GM19025 (cell line): ENCODE measurements around the gene PSTPIP1.

Source experiments
- ATAC-seq: cut with Tn5 transposase; IDR thresholded peaks from one replicate; pipeline ENCODE4 v1.9.1; 2021; ENCODE audit warnings: mild to moderate bottlenecking, low read depth, moderate library complexity; ENCODE audit not compliant: unreplicated experiment

Gene PSTPIP1

DNA sequence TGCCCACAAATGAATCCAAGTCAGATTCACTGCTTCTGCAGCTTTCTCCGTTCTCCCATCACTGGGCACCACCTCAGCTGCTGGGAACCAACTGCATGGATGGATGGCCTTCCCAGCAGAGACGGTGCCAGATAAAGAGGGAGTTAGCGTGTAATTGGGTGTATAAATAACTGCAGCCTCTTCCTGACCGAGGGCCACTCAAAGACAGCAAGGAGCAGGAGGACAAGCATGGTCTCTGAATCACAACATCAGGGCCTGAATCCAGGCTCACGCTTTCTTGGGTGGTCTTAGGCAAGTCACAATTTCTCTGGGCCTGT is 44.2 kb downstream of the PSTPIP1 start:
- ATAC-seq, result no peak

DNA sequence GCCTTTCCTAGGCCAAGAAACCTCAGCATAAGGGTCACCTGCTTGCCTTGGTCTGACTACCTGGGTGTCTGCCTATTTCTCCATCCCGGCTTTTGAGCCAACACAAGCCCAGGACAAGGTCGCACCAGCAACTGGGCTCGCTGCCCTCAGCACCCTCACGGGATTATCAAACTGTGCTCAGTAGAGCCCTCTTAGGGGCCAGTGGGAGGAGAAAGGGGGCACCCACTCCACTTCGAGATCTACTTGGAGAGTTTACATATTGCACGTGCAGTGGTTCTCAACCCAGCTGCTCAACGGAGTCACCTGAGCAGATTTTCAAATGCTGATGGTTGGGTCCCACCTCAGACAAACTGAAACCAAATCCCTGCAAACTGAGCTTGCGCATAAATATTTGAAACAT is 44.9 kb downstream of the PSTPIP1 start:
- ATAC-seq, result no peak

DNA sequence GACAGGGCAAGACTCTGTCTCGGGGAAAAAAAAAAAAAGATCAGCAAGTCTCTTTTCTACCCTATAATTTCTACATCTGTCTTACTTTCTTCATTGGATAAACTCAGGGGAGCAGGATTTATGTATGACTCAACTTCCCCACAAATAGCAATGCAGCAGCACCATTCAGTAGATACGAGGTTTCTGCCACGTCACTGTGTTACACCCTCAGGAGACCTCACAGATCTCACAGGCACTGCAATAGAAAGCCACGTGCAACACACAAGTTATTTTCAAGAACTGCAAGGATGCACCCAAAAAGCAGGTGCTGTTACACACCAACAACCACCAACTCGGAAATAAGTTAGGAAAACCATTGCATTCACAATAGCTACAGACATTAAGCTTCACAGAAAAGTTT is 45.7 kb downstream of the PSTPIP1 start:
- ATAC-seq, result no peak

DNA sequence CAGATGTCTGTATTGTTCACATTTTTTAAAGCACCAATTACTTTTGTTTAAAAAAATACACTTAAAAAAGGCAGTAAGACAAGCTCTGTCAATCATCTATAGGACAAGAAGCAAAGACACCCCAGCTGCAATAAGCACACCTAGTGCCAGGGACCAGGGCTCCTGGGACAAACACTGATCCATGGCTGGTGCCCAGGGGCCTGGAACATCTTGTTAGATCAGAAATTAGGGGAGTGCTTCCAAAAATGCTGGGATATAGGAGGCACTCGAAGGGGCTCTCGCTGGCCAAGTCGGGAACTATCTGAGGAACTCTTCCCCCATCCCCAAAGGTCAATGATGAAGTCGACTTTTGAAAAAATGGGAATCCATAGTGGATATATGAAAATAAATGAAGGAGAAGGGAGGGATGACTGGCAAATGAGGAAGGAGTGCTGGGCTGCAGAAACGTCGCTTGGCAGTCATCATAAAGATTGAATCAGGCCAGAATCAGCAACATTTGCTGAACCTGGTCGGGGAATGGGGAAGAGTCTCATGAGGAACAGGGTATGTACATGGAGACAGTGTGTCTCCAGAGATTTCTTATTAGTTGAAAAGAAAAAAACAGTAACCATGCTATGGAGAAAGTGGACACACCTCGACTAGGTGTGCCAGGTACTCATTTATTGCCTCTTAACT is 47.5 kb downstream of the PSTPIP1 start:
- ATAC-seq, result no peak

DNA sequence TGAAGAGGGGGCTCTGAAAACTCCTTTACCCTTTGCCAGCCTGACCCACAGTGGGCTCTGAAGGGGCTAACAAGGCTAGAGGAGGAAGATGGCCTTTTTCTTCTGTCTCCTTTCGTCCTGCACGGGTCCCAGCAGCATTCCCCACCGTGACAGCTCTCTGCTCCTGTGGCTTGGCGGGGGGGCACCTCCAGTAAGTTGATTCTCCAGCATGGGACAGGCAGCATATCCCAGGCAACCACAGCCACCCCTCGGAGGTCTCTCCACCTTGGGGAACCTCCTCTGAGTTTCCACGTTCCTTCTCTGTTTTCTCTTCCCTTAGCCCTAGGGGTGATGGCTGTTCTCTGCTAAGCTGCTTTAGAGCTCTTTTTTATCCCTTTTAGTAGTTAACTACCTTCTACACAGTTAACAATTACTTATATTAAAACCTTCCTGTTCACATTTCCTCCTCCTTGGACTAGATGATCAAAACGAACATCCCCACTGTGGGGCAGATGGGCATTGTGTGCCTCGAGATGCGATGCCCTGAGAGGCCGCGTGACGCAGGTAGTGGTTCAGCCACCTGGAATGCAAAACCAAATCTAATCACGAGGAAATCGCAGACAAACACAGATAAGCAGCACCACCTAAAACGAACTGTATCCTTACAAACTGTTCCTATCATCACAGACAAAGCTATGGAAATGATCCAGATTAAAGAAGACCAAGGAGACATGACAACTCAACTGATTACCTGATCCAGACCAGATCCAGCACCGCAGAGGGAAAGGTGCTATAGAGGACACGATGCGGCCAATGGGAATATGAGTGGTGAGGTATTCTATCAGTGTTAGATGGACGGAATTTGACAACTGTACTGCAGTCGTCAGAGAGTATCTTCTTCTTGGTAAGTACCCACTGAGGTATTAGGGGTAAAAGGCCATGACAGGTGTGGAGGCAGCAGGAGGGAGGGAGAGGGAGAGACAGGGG is 48.3 kb downstream of the PSTPIP1 start:
- ATAC-seq, result no peak

DNA sequence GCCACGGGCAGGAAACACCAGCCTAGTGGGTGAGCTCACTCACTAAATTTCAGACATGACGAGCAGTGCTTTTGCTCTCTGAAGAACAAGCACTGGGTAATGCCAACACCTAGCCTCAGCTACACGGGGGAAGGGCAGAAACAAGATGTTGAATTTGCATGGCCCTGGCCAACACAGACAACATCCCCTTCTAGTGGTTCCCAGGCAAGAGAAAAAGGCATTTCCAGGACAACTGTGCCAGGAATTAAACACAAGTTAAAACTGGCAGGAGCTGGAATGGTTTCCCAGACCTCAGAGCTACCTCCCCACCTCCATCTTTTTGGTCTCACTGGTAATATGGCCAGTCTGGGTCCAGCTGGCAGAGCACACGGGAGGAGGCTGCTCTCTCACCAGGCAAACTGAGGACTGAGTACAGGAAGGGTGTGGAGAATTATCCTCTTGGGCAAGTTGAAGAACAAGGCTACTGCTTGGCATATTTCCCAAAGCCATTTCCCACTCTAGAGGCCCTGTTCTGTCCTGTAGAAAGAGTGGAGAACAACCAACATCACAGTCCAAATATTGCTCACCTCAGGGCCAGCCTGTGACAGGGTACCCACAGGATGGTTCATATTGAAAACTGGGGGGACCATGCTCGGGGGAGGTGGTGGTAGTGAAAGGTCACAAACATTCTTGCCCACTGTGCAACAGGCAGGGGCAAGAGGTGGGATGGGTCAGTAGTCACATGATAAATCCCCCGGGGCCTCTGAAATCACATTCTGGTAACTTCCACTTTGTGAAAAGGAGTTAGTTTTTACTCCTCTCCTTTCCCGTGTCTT is 49.5 kb downstream of the PSTPIP1 start:
- ATAC-seq, result no peak

DNA sequence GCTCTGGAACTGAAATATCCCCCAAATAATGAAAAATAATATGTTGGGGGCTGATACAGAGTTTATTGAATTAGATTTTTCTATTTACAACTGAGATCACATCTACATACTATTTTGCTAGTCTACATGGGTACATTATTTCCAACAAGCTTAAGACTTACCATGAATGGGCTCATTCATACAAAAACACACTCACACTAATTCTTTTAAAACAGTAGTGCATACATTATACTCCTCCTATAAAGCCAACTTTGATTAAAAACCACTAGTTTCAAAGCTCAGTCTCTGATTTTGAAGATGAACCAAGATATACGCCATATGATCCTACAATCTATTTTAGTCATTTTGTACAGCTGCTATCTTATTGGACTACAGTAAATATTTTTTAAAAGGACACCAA is 51.1 kb downstream of the PSTPIP1 start:
- ATAC-seq, result no peak

DNA sequence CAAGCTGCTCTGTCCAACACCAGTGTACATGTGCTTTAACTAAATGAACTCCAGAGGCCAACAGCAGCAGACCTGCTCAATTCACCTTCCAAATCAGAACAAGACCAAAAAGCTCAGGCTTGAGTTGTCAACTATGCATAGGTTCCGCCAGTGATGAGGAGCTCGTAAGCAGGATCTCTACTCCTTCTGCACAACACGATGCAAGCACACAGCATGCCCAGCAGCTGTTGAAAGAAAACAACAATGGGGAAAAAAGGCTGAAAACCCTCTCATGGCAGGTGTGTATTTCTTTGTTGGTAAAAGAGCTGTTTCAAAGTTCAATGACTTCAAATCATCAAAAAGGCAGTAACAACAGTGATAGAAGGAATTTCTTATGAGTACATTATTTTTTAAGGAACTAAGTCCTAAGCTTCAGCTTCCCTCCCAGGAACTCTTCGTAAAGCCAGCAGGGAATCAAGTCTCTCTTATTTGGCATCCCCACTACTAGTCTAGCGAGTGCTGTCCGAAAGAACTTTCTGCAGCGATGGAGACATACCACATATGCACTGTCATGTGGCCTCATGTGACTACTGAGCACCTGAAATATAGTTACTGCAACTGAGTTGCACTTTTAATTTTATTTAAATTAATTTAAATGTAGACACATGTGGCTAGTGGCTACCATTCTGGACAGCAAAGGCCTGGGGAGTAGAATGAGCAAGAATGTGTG is 51.9 kb downstream of the PSTPIP1 start:
- no peak for ATAC-seq

DNA sequence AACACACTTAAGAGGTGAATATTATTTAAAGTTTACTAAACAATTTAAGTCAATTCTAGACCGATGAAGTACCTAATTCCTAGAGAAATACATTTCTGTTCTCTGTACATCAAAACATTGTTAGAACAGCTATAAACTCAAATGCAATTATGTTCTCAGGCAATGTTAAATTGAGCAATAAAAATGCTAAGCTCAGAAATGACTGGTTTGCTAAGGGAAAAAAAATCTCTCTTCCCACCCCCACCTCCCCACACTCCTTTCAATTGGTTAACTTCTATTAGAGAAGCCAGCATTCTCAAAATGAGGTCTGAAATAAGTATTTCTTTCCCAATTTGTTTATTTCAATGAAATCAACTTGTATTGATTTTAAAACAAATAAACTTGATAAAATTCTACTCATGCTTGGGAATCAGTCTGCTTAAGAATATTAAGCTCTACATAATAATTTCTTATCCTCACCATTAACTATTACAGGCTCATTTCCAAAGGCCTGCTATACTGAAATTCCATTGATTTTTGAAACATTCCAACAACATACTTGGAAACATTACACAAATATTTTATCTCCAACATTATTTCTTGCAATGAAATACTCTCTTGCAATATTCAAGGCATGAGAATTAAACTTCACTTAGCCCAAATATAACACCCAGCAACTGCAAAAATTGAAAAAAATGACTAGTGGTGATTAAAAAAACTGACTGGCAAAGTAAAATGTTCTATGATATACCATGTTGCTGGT is 53.4 kb downstream of the PSTPIP1 start:
- ATAC-seq, result no peak

DNA sequence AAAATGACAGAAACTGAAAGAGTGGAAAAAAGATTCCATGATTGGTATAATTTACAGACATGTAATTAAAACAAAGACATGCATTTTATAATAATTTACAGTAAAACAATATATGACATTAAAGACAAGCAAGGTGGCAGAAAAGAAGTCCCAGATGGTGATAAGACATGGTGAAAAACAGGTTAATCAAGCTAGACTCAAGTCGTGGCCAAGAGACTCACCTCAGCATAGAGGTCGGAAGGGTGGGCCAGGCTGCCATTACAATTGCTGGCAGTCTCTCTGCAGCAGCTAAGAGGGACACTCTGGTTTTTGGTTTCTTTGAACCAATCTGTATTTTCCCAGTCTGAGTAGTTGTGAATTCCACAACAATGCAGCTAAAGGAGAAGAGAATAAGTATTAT is 57.6 kb downstream of the PSTPIP1 start:
- no peak for ATAC-seq

DNA sequence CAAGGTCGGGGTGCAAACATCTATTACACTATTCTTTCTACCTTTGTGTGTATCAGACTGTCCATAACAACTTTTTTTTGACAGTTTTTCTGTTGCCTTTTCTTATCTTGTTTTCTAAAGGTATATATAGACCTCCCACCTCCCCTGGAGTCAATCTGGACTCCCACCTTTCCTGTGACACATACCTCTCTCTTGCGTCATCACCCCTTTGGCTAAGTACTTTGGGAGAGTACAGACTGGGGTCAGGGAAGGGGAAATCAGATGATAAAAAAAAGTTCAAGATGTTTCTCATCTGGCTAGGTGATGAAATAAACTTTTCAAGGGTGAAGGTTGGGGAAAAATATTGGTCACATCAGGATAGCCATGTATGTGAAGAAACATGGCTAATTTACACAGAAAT is 58.8 kb downstream of the PSTPIP1 start:
- no peak for ATAC-seq

DNA sequence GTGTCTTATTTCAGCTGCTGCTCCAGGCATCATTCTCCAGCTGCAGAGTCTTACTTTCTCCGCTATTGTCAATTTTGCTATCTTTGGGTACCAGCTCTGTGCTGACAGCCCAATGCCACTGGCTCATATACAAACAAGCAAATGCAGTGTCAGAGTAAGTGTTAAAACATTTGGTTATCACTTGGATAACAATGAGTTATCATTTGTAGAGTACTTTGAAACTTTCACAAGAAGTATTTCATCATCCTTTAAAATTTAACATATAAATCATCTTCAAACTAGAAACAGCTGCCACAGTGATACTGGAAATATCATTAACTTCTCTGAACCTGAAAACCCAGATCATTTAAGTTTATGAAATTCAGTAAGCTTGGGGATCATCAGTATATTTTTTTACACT is 62.1 kb downstream of the PSTPIP1 start:
- ATAC-seq, result no peak

DNA sequence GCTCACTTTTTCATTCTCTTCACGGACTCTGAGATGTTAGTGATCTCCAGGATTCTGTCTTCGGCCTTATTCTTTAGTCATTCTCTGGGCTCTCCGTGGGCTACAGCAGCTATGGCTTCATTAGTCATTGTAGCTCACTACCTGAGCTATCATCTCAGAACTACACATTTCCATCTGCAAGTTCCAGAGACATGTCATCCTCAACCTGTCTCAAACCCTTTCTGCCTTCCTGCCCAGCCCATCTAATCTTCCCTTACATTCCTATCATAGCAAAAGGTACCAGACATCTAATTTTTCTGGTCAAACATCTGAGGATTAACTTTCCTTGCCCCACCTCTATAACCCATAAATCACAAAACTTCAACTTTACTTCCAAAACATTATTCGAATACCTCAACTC is 62.8 kb downstream of the PSTPIP1 start:
- no peak for ATAC-seq

DNA sequence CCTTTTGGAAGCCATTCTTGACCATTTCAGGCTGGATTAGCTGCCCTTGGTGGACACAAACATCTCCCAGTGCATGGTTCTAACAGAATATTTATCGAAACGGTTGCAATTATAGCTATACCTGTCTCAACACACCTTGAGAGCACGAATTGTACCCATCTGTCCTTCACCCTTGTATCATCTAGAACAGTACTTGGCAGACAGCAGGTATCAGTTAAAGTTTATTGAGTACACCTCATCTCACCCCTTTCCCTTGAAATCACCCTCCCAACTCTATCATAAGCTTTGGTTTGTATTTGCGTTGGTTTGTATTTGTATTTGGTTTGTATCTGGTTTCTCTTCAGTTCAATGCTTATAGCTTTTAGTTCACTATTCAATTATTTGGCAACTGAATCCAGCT is 63.5 kb downstream of the PSTPIP1 start:
- ATAC-seq, result no peak

DNA sequence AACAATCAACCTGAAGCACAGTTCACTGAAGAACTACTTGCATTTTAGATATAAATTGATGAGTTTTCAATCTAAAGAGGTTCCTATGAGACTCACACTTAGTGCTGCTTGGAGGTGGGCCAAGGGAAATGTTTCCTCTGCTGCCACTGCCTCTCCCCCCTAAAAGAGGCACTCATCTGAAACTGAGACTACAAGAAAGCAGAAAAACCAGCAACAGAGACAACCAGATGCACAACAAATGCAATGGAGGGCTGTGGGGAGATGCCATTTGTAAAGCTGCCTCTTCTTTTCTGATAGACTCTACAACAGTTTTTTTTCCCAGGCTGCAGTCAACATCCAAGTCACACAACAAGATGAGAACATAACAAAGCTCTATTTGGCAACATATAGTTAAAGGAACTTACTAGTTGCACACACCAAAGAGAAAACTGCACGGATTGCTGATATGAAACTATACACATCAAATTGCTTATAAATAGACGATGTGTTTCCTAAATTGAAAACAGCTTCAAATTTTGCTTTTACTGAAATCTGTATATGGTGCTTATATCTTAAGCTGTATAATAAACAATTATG is 64.9 kb downstream of the PSTPIP1 start:
- ATAC-seq, result no peak

DNA sequence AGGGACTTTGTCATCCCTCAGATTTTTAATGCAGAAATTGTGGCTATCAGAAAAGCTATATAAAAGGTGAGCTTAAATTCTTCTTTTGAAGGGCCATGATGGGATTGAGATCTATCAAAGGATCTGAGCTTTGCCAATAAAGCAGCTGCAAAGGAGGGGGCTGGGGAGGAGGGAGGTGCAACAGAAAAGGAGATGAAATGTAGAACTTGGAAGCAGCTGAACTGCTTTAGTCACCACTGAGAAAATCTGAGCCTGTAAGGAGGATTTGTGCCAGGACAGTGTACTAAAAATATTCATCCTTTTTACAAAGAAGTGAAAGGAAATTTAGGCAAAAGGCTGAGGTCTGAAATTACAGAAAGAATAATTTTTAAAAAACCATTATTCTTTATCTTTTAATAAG is 65.6 kb downstream of the PSTPIP1 start:
- ATAC-seq, result no peak

DNA sequence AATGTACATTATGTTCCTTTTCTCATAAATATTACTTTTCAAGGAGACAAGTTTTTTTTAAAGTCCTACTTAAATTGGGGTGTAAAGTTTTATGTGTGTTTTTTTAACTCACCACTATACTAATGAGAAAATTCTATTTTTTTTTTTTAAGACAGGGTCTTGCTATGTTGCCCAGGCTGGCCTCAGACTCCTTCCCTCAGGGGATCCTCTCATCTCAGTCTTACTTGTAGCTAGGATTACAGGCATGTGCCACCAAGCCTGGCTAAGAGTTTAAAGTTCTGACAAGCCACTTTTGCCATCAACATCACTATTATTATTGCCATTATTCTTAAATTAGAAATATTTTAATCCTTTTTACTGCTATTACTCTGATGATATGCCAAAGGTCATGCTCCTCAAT is 68.3 kb downstream of the PSTPIP1 start:
- no peak for ATAC-seq

DNA sequence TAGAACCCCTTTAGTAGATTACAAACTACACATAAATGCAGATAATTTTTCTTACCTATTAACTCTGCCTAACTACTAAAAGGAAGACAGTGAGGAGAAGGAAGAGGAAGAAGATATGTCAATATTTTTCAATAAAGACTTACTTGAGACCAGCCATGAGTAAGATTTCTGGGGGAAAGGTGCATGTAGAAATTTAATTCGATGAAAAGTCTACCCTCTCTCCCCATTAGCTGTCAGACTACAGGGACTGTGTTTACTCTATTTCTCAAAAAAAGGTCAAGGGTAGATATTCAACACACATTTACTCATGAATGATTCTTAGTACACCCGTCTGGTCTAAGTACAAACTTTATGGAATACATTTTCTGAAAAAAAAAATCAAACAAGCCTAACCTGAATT is 69.1 kb downstream of the PSTPIP1 start:
- ATAC-seq, result no peak

DNA sequence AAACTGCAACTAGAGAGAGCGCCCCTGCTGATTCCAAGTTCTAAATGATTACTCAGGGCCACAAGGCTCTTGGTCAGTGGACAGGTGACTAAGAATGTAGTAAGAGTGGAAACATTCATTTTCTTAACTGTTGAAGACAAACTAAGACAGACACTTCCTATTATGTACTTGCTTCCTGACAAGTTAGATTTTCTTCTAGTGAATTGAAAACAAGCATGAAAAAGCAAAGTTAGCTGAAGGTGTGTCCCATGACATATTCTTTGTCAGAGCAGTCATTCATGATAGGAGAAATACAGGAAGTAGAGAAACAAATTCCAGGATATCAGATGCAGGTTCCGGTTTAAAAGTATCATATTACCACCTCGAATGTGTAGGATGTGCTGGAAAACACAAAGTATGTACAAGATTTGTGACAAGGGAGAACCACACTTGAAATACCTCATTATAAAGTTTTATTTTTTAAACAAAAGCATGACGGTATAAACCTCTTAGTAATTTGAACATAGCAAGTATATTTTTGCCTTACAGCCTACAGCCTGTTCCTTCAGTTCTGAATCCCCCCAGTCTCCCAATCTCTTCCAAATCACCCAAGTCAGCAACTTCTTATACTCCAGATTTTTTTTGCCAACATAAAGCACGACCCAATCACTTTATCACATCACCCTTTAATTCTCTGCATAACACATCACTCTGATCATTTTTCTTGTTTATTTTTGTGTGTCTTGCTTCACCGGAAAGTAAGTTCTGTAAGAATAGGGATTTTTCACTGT is 69.8 kb downstream of the PSTPIP1 start:
- no peak for ATAC-seq
